Tibial artery (tissue), 4 donors: ENCODE measurements around the gene MICB.
"Not testable (repeated sequence)": the region's sequence is repeated elsewhere in the genome, so short reads cannot be mapped to it uniquely, and the experiment has no call there.

Experiments used
- DNase-seq, 2 donors: peaks; one replicate each; pipeline ENCODE4 v3.0.0-alpha.2; 2019
- H3K27ac ChIP-seq, 2 donors: fragments of 200-600 bp; sonication (generic) in 1 of 2; 1 replicate in 1 of 2; 2 replicates in 1 of 2; pipeline ENCODE4 v1.5.1; 2018 to 2019; ENCODE audit warnings: mild to moderate bottlenecking in 1 of 2
- H3K27me3 ChIP-seq, 2 donors: fragments of 200-600 bp; sonication (generic) in 1 of 2; one replicate each; pipeline versions ENCODE4 v1.5.1 to v1.6.0; 2016 to 2019
- H3K36me3 ChIP-seq, 3 donors: fragments of 200-600 bp; sonication (generic) in 2 of 3; one replicate each; pipeline ENCODE4 v1.5.1; 2016 to 2019; ENCODE audit warnings: mild to moderate bottlenecking in 2 of 3
- H3K4me1 ChIP-seq, 4 donors: fragments of 200-600 bp; sonication (generic) in 2 of 4; 1 replicate in 3 of 4; 2 replicates in 1 of 4; pipeline ENCODE4 v1.5.1; 2016 to 2019
- H3K4me3 ChIP-seq, 2 donors: fragments of 200-600 bp; sonication (generic) in 1 of 2; 1 replicate in 1 of 2; 2 replicates in 1 of 2; pipeline ENCODE4 v1.5.1; 2018 to 2019; ENCODE audit warnings: mild to moderate bottlenecking in 2 of 2
- H3K9me3 ChIP-seq, 3 donors: fragments of 200-600 bp; sonication (generic) in 1 of 3; one replicate each; pipeline ENCODE4 v1.5.1; 2016 to 2019
- intact Hi-C: fragments of 100-400 bp; cut with DNase I; formaldehyde crosslinking; loops from one replicate; pipeline ENCODE4 v1.15.0; 2023; ENCODE audit warnings: low total_unique reads
- TF ChIP-seq, protein P1 (sequence below), 2 experiments: fragments of 200-600 bp in 1 of 2; fragments of 450-650 bp in 1 of 2; IDR thresholded peaks; one replicate each; pipeline ENCODE4 v1.5.1; 2017 to 2019; ENCODE audit warnings: antibody characterized with exemption in 2 of 2, mild to moderate bottlenecking in 1 of 2, moderate library complexity in 1 of 2

Gene MICB

DNA sequence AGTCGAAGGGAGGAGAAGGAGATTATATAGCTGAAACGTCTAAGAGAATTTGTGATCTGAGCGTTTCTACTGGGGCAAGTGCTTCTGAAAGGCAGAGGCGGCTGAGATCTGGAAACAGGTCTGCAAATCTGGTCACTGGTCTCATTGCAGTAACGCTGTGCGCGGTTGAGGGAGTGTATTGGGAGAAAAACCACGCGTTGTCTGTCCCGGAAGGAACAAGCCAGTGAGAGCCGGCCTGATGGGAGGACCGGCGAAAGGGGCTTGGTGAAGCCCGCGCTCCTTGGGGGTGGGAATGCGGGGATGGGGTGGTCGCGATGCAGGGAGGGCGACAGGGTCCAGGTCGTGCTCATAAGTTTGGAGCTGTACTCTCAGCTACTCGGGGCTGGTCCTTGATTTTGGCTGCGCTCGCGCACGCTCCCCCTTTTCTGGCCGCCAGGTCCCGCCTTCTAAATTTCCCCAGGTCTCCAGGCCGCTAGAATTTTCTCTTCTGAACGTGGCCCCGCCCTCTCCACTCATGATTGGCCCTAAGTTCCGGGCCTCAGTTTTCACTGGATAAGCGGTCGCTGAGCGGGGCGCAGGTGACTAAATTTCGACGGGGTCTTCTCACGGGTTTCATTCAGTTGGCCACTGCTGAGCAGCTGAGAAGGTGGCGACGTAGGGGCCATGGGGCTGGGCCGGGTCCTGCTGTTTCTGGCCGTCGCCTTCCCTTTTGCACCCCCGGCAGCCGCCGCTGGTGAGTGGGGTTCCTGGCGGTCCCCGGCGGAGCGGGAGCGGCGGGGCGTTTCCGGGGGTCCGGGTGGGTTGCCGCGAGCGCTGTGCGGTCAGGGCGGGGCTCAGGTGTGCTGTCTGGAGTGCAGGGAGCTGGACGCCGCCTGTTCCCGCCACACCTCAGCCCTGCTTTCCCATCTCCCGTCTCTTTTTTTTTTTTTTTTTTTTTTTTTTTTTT, at the start of gene MICB:
Gene MICB (plus strand): TSS at position 615 of the 946 bp plus-strand sequence. CDS start 49 bp downstream, at position 664.
- no peaks in the 10 kb centered on the region for H3K27me3 ChIP-seq
- H3K4me3 ChIP-seq = peak within 1 kb of the TSS; percentile 55 to 80
- intact Hi-C loops = loop anchor here (2.0 kb wide), 1 partner anchor 43 kb away; no protein-coding TSS in a partner anchor
- peak; percentile 88 for DNase-seq
- H3K36me3 ChIP-seq = no peaks in the 10 kb centered on the region
- no peaks in the 10 kb centered on the region for H3K9me3 ChIP-seq
- H3K4me1 ChIP-seq = peaks cover 0 to 61% (median 19%) of the 10 kb centered on the region in 4 donors
- H3K27ac ChIP-seq = peak within 1 kb of the TSS; percentile 49 to 76
- TF ChIP-seq, protein P1, sequence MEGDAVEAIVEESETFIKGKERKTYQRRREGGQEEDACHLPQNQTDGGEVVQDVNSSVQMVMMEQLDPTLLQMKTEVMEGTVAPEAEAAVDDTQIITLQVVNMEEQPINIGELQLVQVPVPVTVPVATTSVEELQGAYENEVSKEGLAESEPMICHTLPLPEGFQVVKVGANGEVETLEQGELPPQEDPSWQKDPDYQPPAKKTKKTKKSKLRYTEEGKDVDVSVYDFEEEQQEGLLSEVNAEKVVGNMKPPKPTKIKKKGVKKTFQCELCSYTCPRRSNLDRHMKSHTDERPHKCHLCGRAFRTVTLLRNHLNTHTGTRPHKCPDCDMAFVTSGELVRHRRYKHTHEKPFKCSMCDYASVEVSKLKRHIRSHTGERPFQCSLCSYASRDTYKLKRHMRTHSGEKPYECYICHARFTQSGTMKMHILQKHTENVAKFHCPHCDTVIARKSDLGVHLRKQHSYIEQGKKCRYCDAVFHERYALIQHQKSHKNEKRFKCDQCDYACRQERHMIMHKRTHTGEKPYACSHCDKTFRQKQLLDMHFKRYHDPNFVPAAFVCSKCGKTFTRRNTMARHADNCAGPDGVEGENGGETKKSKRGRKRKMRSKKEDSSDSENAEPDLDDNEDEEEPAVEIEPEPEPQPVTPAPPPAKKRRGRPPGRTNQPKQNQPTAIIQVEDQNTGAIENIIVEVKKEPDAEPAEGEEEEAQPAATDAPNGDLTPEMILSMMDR (IDR thresholded peaks at IDR 0.05) = peak in 1 of 2 experiments; percentile 6

DNA sequence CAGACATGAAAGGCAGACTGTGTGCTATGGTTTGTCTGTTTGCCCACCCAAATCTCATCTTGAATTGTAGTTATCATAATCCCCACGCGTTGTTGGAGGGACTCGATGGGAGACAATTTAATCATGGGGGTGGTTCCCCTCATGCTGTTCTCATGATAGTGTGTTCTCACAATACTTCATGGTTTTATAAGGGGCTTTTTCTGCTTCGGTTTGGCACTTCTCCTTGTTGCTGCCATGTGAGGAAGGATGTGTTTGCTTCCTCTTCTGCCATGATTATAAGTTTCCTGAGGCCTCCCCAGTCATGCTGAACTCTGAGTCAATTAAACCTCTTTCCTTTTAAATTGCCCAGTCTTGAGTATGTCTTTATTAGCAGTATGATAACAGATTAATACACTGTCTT, 47.2 kb upstream of the MICB start:
- Histone ChIP-seq H3K27ac (no peak overlapping the region), H3K4me1 (no peaks in the 10 kb centered on the region), H3K4me3 (no peak overlapping the region), H3K27me3 (no peaks in the 10 kb centered on the region), H3K9me3 (peaks cover 0 to 7% (median 0%) of the 10 kb centered on the region in 3 donors), H3K36me3 (no peaks in the 10 kb centered on the region)
- DNase-seq = no peak
- intact Hi-C loops = no loop called here
- TF ChIP-seq, protein P1 (IDR thresholded peaks at IDR 0.05) = no peak

DNA sequence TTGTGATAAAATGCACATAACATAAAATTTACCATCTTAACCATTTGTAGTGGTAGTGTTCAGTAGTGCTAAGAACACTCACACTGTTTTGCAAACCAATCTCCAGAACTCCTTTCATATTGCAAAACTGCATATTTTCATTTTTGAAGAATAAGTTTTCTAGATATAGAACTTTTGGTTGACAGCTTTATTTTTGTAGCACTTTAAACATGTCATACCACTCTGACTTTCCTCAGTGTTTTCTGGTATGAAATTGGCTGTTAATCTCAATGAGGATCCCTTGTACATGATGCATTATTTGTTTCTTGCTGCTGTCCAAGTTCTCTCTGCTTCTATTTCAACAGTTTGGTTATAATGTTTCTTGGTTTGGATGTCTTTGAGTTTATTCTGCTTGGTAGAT, 45.1 kb upstream of the MICB start:
- no peaks in the 10 kb centered on the region for H3K27me3 ChIP-seq
- intact Hi-C loops = no loop called here
- TF ChIP-seq, protein P1 (IDR thresholded peaks at IDR 0.05) = no peak
- H3K4me3 ChIP-seq = no peak overlapping the region
- H3K9me3 ChIP-seq = peaks cover 0 to 7% (median 0%) of the 10 kb centered on the region in 3 donors
- DNase-seq = no peak
- H3K27ac ChIP-seq = no peak overlapping the region
- no peaks in the 10 kb centered on the region for H3K4me1 ChIP-seq
- H3K36me3 ChIP-seq = no peaks in the 10 kb centered on the region

DNA sequence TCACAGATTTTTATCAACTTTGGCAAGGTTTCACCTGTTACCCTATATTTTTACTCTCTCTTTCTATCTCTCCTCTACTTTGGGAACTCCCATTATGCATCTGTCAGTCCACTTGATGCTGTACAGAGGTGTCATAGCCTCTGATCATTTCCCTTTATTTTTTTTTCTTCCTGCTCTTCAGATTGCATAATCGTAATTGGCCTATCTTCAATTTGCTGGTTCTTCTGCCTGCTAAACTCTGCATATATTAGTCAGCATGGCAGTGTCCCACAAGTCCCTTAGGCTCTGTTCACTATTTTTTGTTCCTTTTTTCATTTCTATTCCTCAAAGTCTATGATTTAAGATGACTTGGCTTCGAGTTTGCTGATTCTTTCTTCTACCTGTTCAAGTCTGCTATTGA, 44.7 kb upstream of the MICB start:
- TF ChIP-seq, protein P1 (IDR thresholded peaks at IDR 0.05) = no peak
- no peaks in the 10 kb centered on the region for H3K36me3 ChIP-seq
- H3K4me1 ChIP-seq = no peaks in the 10 kb centered on the region
- DNase-seq = no peak
- no peak overlapping the region for H3K27ac ChIP-seq
- H3K9me3 ChIP-seq = peaks cover 0 to 7% (median 0%) of the 10 kb centered on the region in 3 donors
- intact Hi-C loops = no loop called here
- H3K27me3 ChIP-seq = no peaks in the 10 kb centered on the region
- H3K4me3 ChIP-seq = no peak overlapping the region

- H3K27ac ChIP-seq, H3K9me3 ChIP-seq, H3K27me3 ChIP-seq, H3K4me3 ChIP-seq, intact Hi-C loops, H3K36me3 ChIP-seq, DNase-seq: not testable (repeated sequence)
- peaks cover 0 to 11% (median 8%) of the 10 kb centered on the region in 4 donors for H3K4me1 ChIP-seq
Observed at GRCh38 chr6:31459864-31460263, 38.1 kb upstream of the MICB start.

- no peak for DNase-seq
- TF ChIP-seq, protein P1 (IDR thresholded peaks at IDR 0.05) = no peak
- Histone ChIP-seq H3K27me3 (no peaks in the 10 kb centered on the region), H3K4me1 (peaks cover 0 to 11% (median 8%) of the 10 kb centered on the region in 4 donors), H3K4me3 (no peak overlapping the region), H3K36me3 (no peaks in the 10 kb centered on the region), H3K27ac (no peak overlapping the region), H3K9me3 (no peaks in the 10 kb centered on the region)
- intact Hi-C loops = no loop called here
Observed at GRCh38 chr6:31460361-31461025, 37.5 kb upstream of the MICB start.
